GM19023 (cell line): ENCODE measurements around the gene RPS25.
A peak's percentile ranks its signal among the peaks of the same experiment; 100 is the strongest.
"Not testable (repeated sequence)": the region's sequence is repeated elsewhere in the genome, so short reads cannot be mapped to it uniquely, and the experiment has no call there.

Experiments
- ATAC-seq: cut with Tn5 transposase; IDR thresholded peaks from one replicate; pipeline ENCODE4 v1.9.1; 2021; ENCODE audit warnings: mild to moderate bottlenecking, moderate library complexity; ENCODE audit not compliant: unreplicated experiment

RPS25 gene

GRCh38 chr11:119016216-119017009, 1.7 kb downstream of the RPS25 start:
- no peak for ATAC-seq

DNA sequence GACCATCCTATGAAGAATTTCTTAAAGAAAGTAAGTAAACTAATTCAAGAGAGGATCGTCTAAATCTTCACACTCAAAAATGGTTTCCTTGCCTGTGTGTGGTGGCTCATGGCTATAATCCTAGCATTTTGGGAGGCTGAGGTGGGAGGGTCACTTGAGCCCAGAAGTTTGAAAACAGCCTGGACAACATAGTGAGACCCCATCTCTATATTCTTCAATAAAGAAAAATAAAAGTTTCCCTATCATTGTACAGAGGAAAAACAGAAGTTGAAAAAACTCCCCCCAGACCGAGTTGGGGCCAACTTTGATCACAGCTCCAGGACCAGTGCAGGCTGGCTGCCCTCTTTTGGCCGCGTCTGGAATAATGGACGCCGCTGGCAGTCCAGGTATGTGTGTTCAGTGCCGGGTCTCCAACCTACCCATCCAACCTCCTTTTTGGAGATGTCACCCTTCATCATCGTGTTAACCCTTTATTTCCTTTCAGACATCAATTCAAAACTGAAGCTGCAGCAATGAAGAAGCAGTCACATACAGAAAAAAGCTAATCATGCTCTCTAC, 3.0 kb downstream of the RPS25 start:
- no peak for ATAC-seq

GRCh38 chr11:119014209-119014924, 3.8 kb downstream of the RPS25 start:
- no peak for ATAC-seq

GRCh38 chr11:119012629-119013170, 5.4 kb downstream of the RPS25 start:
- ATAC-seq, result no peak

DNA sequence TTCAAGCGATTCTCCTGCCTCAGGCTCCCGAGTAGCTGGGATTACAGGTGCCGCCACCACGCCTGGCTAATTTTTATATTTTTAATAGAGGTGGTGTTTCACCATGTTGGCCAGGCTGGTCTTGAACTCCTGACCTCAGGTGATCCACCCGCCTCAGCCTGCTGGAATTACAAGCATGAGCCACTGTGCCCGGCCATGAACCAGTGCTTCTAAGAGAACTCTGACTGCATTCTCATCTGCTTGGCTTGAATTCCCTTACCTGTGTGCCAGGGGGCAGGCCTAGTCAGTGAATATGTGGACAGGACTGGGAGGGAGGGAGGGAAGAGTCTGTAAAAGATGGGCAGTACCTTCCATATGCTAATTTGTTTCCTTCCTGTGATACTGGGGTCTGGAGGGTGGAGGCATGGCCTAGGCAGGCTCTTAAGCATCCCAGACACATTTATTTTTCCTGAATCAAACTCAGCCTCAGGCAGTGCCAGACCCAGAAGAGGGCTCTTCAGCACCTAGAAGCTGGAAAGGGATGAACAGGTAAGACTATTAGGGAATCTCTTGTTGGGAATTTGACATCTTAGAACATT, 6.6 kb downstream of the RPS25 start:
- no peak for ATAC-seq

- no peak for ATAC-seq
Measured at GRCh38 chr11:119006656-119007055, 11.5 kb downstream of the RPS25 start.

GRCh38 chr11:119000906-119001305, 17.2 kb downstream of the RPS25 start:
- ATAC-seq, result no peak

DNA sequence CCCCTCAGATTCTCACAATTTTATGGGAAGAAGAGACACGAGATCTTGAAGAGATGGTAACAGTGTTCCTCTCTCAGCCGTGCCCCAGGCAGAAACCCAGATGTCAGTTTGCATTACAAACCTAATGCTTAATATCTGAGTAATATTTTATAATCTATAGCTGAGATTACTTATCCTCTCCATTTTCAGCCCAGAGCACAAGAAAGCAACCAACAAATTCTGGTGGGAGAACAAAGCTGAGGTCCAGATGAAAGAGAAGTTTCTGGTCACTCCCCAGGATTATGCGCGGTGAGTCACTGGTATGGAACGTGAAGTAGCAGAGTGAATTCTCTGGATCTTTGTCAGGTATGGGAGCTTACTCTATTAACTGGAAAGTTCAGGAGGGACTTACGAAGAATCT, 19.3 kb downstream of the RPS25 start:
- ATAC-seq, result no peak

DNA sequence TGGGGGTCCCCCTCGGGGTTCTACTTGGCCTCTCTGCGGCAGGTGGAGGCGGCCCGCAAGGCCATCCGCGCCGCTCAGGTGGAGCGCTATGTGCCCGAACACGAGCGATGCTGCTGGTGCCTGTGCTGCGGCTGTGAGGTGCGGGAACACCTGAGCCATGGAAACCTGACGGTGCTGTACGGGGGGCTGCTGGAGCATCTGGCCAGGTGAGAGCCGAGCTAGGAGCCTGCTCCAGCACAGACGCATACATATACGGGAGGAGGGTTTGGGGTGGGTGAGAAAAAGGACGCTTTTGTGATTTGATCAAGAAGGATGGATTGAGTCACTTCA, 19.8 kb downstream of the RPS25 start:
- ATAC-seq, result peak; percentile 13

DNA sequence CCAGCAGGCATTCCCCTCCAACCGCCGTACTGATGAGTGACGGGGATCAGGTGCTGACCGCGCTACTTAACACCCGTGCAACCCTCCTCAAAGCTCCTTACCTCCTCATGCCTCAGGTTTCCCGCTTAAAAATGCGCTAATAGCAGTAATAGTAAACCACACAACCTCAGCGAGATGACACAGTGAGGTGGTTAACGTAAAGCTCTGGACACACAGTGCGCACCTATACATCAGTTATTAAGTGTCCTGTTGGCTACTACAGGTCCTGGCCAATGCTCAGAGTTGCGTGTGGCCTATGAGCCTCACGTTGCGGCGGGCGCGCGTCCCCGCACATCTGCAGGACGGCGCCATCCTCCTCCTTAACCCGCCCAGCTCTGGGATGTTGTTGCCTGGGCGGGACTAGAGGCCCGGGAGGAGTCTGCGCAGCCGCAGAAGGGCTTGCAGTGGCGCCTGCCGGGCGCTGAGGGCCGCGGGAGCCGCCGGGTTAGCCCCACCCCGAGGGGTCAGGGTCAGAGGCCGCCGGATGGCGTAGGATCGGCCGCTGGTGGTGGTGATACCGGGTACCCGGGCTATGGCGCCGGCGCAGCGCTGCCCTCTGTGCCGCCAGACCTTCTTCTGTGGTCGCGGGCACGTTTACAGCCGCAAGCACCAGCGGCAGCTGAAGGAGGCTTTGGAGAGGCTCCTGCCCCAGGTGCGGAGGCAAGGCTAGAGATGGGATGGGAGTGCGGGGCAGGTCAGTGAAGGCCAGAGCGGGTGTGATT, 20.3 kb downstream of the RPS25 start, which contains the start of gene CENATAC:
Gene CENATAC, plus strand, starts transcription at position 512 of the 761 bp plus-strand sequence. Its CDS starts 60 bp downstream, at position 572.
- peak; percentile 90 for ATAC-seq

GRCh38 chr11:118996926-118997626, 21.1 kb downstream of the RPS25 start:
- ATAC-seq, result peak; percentile 21

DNA sequence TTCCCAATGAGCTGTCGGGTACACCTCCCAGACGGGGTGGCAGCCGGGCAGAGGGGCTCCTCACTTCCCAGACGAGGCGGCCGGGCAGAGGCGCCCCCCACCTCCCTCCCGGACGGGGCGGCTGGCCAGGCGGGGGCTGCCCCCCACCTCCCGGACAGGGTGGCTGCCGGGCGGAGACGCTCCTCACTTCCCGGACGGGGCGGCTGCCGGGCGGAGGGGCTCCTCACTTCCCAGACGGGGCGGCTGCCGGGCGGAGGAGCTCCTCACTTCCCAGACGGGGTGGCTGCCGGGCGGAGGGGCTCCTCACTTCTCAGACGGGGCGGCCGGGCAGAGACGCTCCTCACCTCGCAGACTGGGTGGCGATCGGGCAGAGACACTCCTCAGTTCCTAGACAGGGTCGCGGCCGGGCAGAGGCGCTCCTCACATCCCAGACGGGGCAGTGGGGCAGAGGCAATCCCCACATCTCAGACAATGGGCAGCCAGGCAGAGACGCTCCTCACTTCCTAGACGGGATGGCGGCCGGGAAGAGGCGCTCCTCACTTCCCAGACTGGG, 26.6 kb downstream of the RPS25 start:
- ATAC-seq, result not testable (repeated sequence)

- ATAC-seq, result no peak
Measured at GRCh38 chr11:118988280-118988679, 29.9 kb downstream of the RPS25 start.

DNA sequence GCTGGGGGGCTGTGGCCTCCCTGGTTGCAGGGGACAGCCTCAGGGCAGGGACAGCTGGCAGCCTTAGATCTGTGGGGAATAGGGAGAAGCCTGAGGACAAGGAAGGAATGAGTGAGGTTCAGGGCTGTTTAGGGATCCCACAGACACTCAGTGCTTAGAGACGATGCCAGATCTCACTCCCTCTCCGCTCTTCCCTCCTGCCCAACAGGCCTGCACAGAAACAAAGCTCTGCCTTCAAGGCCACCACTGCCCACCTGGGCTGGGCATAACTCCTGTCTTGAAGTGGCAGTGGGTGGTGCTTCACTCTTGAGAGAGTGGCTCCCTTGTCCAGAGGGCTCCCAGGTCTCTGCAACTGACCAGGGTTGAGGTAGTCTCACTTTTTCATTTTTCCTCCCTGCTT, 33.3 kb downstream of the RPS25 start:
- ATAC-seq, result no peak

DNA sequence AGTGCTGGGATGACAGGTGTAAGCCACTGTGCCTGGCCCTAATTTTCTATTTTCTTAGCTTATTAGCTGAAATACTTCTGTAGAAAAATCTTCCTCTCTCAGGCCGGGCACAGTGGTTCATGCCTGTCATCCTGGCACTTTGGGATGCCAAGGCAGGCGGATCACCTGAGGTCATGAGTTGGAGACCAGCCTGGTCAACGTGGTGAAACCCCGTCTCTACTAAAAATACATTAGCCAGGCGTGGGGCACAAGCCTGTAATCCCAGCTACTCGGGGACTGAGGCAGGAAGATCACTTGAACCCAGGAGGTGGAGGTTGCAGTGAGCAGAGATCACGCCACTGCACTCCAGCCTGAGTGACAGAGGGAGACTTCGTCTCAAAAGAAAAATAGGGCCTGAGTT, 33.8 kb downstream of the RPS25 start:
- not testable (repeated sequence) for ATAC-seq

GRCh38 chr11:118980191-118980881, 37.8 kb downstream of the RPS25 start:
- no peak for ATAC-seq

DNA sequence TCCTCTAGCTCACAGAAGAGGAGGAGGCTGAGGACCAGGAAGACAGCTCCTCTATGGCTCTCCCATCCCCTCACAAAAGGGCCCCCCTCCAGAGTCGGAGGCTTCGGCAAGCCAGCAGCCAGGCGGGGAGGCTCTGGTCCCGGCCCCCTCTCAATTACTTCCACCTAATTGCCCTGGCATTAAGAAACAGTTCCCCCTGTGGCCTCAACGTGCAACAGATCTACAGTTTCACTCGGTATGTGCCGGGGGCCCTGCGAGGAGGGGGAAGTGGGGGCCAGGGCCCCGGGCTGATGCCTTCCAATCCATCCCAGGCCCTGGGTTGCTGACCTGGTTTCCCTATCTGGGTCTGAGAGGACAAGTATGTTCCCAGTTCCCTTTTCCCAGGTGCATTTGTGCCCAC, 38.7 kb downstream of the RPS25 start:
- no peak for ATAC-seq

DNA sequence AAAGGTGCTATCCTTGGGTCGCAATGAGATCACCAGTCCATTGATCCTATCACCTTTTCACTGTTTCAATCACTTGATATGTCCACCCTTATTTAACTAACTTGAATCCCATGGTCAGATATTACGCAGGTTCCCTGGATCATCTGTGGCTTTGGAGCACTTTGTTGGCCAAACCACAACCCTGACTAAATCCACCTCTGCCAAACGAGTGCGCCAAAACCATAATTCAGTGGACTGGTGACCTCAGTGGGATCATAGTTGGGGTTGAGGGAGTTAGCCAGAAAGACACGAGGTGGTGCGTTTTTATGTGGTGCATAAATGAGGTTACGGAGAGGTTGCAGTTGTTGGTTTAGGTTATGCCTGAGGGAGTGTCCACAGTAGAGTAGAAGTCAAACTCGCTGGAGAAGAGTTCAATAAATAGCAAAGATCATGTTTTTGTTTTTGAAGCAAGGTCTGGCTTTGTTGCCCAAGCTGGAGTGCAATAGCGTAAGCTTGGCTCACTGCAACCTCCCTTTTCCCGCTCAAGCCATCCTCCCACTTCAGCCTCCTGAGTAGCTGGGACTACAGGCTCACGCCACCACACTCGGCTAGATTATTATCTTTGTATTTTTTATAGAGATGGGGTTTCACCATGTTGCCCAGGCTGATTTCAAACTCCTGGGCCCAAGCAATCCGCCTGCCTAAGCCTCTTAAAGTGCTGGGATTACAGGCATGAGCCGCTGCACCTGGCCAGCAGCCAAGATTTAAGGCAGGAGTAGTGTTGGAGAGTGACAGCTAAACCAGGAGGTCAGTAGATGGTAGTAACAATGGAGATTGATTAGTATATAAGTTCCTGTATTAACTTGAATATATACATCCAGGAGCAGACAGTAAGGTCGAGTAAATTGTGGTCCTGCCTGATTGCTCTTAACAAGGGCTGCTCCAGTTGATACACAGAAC, 42.1 kb downstream of the RPS25 start:
- no peak for ATAC-seq
